HepG2 (cell line): ENCODE data around the gene ZPBP. TPM values are rescaled to one million over a fixed set of nuclear protein-coding genes. Genes with fewer than 3 reads are reported as not detected.

Source experiments
- ATAC-seq: fragments of 200-7000 bp; cut with Tn5 transposase; 3 replicates; pipeline ENCODE4 v1.9.1; 2020; ENCODE audit warnings: mild to moderate bottlenecking, moderate library complexity
- BruUV-seq: library from RNA; stranded (reverse); fragments of 400-500 nt; replicated peaks from 2 replicates; lab custom pipeline; 2021; lab: Mats Ljungman, UMichigan
- CTCF ChIA-PET: fragments of 300-600 bp; formaldehyde crosslinking; extraction: SDS; loops from one replicate; lab custom pipeline; 2021; ENCODE audit warnings: low total read pairs, inconsistent platforms, low intra/inter-chr PET ratio; lab: Yijun Ruan, JAX
- POLR2A ChIA-PET: fragments of 350-600 bp; sonication (Branson Sonifier 250); formaldehyde crosslinking; loops from one replicate; lab custom pipeline; 2020; ENCODE audit warnings: antibody characterized with exemption, inconsistent platforms; lab: Yijun Ruan, JAX
- DNase-seq: peaks from one replicate; pipeline ENCODE4 v3.0.0-alpha.2; 2015; ENCODE audit warnings: low spot score
- FAIRE-seq: peaks from 3 replicates; lab custom pipeline; 2011; peaks lifted over from hg19 to GRCh38; lab: Jason Lieb, UNC
- H2AFZ ChIP-seq: one replicate; pipeline ENCODE4 v1.6.1; 2011; ENCODE audit warnings: low read length, inconsistent platforms
- H3K27ac ChIP-seq: fragments of 300-600 bp; 3 replicates; pipeline ENCODE4 v1.8.0; 2011; ENCODE audit warnings: mixed run types, mild to moderate bottlenecking, mixed read lengths, low read length, inconsistent platforms; ENCODE audit not compliant: insufficient read depth; ENCODE audit errors: extremely low read length
- H3K27me3 ChIP-seq, 2 experiments: fragments of 200-600 bp in 1 of 2; 2 replicates in 1 of 2; 3 replicates in 1 of 2; pipeline versions ENCODE4 v1.6.0 to v1.8.0; 2011; ENCODE audit warnings: low read length in 2 of 2, mild to moderate bottlenecking in 2 of 2, moderate library complexity in 2 of 2, inconsistent platforms in 1 of 2; ENCODE audit not compliant: insufficient read depth in 2 of 2, control insufficient read depth in 1 of 2
- H3K36me3 ChIP-seq, 2 experiments: fragments of 200-600 bp in 1 of 2; replicated peaks in 1 of 2; 2 replicates in 1 of 2; 3 replicates in 1 of 2; pipeline versions ENCODE4 v1.5.1 to v1.8.0; 2011; ENCODE audit warnings: low read length in 2 of 2, inconsistent platforms in 1 of 2; ENCODE audit not compliant: insufficient read depth in 2 of 2, control insufficient read depth in 1 of 2
- H3K4me1 ChIP-seq: 2 replicates; pipeline ENCODE4 v1.5.1; 2012; ENCODE audit warnings: low read length, inconsistent platforms; ENCODE audit not compliant: insufficient read depth
- H3K4me2 ChIP-seq: 2 replicates; pipeline ENCODE4 v1.6.0; 2011; ENCODE audit warnings: low read depth, low read length, inconsistent platforms
- H3K4me3 ChIP-seq, 3 experiments: fragments of 200-600 bp in 1 of 3; sonication (generic), shearing (Covaris generic) in 1 of 3; replicated peaks in 1 of 3; 2 replicates each; pipeline ENCODE4 v1.5.1; 2011 to 2016; ENCODE audit warnings: low read length in 3 of 3, inconsistent platforms in 2 of 3, low read depth in 2 of 3, mild to moderate bottlenecking in 2 of 3, control low read depth in 1 of 3, mixed read lengths in 1 of 3; ENCODE audit not compliant: insufficient read depth in 1 of 3
- H3K79me2 ChIP-seq: one replicate; pipeline ENCODE4 v1.6.1; 2011; ENCODE audit warnings: low read length, inconsistent platforms; ENCODE audit not compliant: insufficient read depth
- H3K9ac ChIP-seq: 2 replicates; pipeline ENCODE4 v1.6.0; 2011; ENCODE audit warnings: mild to moderate bottlenecking, low read depth, low read length, inconsistent platforms; ENCODE audit not compliant: insufficient read depth
- H3K9me3 ChIP-seq: 2 replicates; pipeline ENCODE4 v1.5.1; 2012; ENCODE audit warnings: mild to moderate bottlenecking, low read length
- H4K20me1 ChIP-seq: 2 replicates; pipeline ENCODE4 v1.6.0; 2011; ENCODE audit warnings: inconsistent platforms, mild to moderate bottlenecking, low read length, moderate library complexity; ENCODE audit not compliant: insufficient read depth
- KLF13 ChIP-seq: sonication (generic); formaldehyde crosslinking; IDR thresholded peaks from 2 replicates; pipeline ENCODE4 v1.4.0; 2020; ENCODE audit warnings: mild to moderate bottlenecking, missing genetic modification reagents
- PRDM15 ChIP-seq: sonication (generic); formaldehyde crosslinking; IDR thresholded peaks from 2 replicates; pipeline ENCODE4 v1.4.0; 2020; ENCODE audit warnings: missing genetic modification reagents
- RCOR2 ChIP-seq: IDR thresholded peaks from 2 replicates; pipeline ENCODE4 v1.6.1; 2016; ENCODE audit warnings: missing biosample characterization, missing genetic modification reagents
- SETDB1 ChIP-seq: sonication (generic); formaldehyde crosslinking; IDR thresholded peaks from 2 replicates; pipeline ENCODE4 v1.5.1; 2020; ENCODE audit warnings: missing genetic modification reagents, mild to moderate bottlenecking, borderline replicate concordance
- ZNF142 ChIP-seq: sonication (generic); formaldehyde crosslinking; IDR thresholded peaks from 2 replicates; pipeline ENCODE4 v1.4.0; 2020; ENCODE audit warnings: missing genetic modification reagents
- ZNF24 ChIP-seq: fragments of 450-650 bp; IDR thresholded peaks from 2 replicates; pipeline ENCODE4 v1.6.1; 2017; ENCODE audit warnings: antibody characterized with exemption, mild to moderate bottlenecking
- ZNF34 ChIP-seq: sonication (generic); formaldehyde crosslinking; IDR thresholded peaks from 2 replicates; pipeline ENCODE4 v1.4.0; 2020; ENCODE audit warnings: mild to moderate bottlenecking, missing genetic modification reagents, borderline replicate concordance
- ZNF501 ChIP-seq: sonication (generic); formaldehyde crosslinking; IDR thresholded peaks from 2 replicates; pipeline ENCODE4 v1.5.1; 2020; ENCODE audit warnings: mild to moderate bottlenecking, moderate library complexity, missing genetic modification reagents
- ZNF562 ChIP-seq: sonication (generic); formaldehyde crosslinking; IDR thresholded peaks from 2 replicates; pipeline ENCODE4 v1.8.0; 2022; ENCODE audit warnings: missing genetic modification reagents, borderline replicate concordance
- WGBS: methylation state at CpG from one replicate; pipeline ENCODE4 v1.1.6; 2017; ENCODE audit warnings: low lambda C conversion rate; 5-methylcytosine and 5-hydroxymethylcytosine counted together
- in situ Hi-C: cut with HindIII; loops from 2 replicates; pipeline ENCODE4 v1.10.0; 2017; ENCODE audit warnings: low pct_unique_long_range_greater_than_20kb; ENCODE audit not compliant: extremely low pct_ligation_motif_present
- intact Hi-C: fragments of 100-400 bp; cut with micrococcal nuclease; formaldehyde crosslinking; loops from one replicate; pipeline ENCODE4 v1.10.0; 2022; ENCODE audit not compliant: unreplicated experiment
- polyA plus RNA-seq, 8 experiments: library from polyadenylated mRNA; depleted of rRNA in 3 of 8; stranded (reverse) in 7 of 8; unstranded in 1 of 8; fragments of >200 nt; fragmentation: Illumina TruSeq in 4 of 8; extraction: Trizol in 4 of 8; gene quantifications; 2 replicates each; pipeline versions ENCODE4 v1.2.1 to v1.2.3, GENCODE V29; 2011 to 2016; ENCODE audit warnings: low read depth in 4 of 8, missing spikeins in 1 of 8, mixed read lengths in 1 of 8; ENCODE audit not compliant: insufficient read depth in 1 of 8
- total RNA-seq, 5 experiments: library from RNA; depleted of rRNA; stranded (reverse); fragments of >200 nt; fragmentation: Illumina TruSeq; extraction: Trizol; gene quantifications; 2 replicates each; pipeline ENCODE4 v1.2.3, GENCODE V29; 2016; ENCODE audit warnings: low read depth in 1 of 5
- TF ChIP-seq, protein P1 (sequence below): sonication (generic); formaldehyde crosslinking; IDR thresholded peaks from 2 replicates; pipeline ENCODE4 v1.5.0; 2020; ENCODE audit warnings: missing genetic modification reagents
- TF ChIP-seq, protein P2 (sequence below): sonication (generic); formaldehyde crosslinking; IDR thresholded peaks from 2 replicates; pipeline ENCODE4 v1.5.0; 2020; ENCODE audit warnings: missing genetic modification reagents

The ZPBP gene
- total and polyA plus RNA-seq, 2 of the 13 experiments (the other 11 are each of a cell fraction or from before 2014, with no cell fraction given) = not detected

GRCh38 chr7:50085344-50085743, 7.7 kb downstream of the ZPBP start:
- ATAC-seq = no peak
- WGBS = 2% methylated on average over 5 of the region's 5 CpGs
- Histone ChIP-seq H3K36me3 (no peaks in the 10 kb centered on the region), H3K27ac (no peak overlapping the region), H2AFZ (no peak overlapping the region), H3K4me3 (no peak overlapping the region), H3K9ac (no peak overlapping the region), H3K27me3 (no peaks in the 10 kb centered on the region; a peak in 1 of 5 replicates), H3K4me2 (no peak overlapping the region), H3K9me3 (no peaks in the 10 kb centered on the region), H3K79me2 (no peaks in the 10 kb centered on the region), H3K4me1 (no peaks in the 10 kb centered on the region), H4K20me1 (no peaks in the 10 kb centered on the region)
- in situ Hi-C loops = no loop called here
- intact Hi-C loops = no loop called here
- TF ChIP-seq, protein P1, sequence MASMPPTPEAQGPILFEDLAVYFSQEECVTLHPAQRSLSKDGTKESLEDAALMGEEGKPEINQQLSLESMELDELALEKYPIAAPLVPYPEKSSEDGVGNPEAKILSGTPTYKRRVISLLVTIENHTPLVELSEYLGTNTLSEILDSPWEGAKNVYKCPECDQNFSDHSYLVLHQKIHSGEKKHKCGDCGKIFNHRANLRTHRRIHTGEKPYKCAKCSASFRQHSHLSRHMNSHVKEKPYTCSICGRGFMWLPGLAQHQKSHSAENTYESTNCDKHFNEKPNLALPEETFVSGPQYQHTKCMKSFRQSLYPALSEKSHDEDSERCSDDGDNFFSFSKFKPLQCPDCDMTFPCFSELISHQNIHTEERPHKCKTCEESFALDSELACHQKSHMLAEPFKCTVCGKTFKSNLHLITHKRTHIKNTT = no peak
- TF ChIP-seq PRDM15 (no peak), ZNF34 (CRISPR knock-in tag) (no peak), RCOR2 (CRISPR knock-in tag) (no peak), KLF13 (CRISPR knock-in tag) (no peak), ZNF501 (no peak), SETDB1 (no peak), ZNF24 (no peak), ZNF142 (CRISPR knock-in tag) (no peak), ZNF562 (no peak)
- TF ChIP-seq, protein P2, sequence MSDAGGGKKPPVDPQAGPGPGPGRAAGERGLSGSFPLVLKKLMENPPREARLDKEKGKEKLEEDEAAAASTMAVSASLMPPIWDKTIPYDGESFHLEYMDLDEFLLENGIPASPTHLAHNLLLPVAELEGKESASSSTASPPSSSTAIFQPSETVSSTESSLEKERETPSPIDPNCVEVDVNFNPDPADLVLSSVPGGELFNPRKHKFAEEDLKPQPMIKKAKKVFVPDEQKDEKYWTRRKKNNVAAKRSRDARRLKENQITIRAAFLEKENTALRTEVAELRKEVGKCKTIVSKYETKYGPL (CRISPR knock-in tag) = no peak
- no TSS peak for BruUV-seq
- DNase-seq = no peak
- ChIA-PET CTCF (no interaction called here), POLR2A (no interaction called here)
- no peak for FAIRE-seq
